ENCODE measurements around the gene SLC48A1.

- TF ChIP-seq CTCF (IDR thresholded peaks at IDR 0.05) (no peak), POLR2A (IDR thresholded peaks at IDR 0.05) (no peak)
Observed at GRCh38 chr12:47744778-47745436, 28.1 kb upstream of the SLC48A1 start.
